B cell (primary cell): ENCODE measurements around the gene KAT7. TPM values are rescaled to one million over a fixed set of nuclear protein-coding genes. Genes with fewer than 3 reads are reported as not detected.
A peak's percentile ranks its signal among the peaks of the same experiment; 100 is the strongest.
"Not testable (repeated sequence)": the region's sequence is repeated elsewhere in the genome, so short reads cannot be mapped to it uniquely, and the experiment has no call there.

ENCODE experiments used
- ATAC-seq: fragments of 200-7000 bp; cut with Tn5 transposase; one replicate; pipeline ENCODE4 v1.10.0; 2021; ENCODE audit warnings: low read depth, mild to moderate bottlenecking, moderate number of reproducible peaks, moderate library complexity
- CTCF ChIA-PET: fragments of 350-600 bp; sonication (Branson Sonifier 250); formaldehyde crosslinking; loops from one replicate; lab custom pipeline; 2021; ENCODE audit warnings: antibody characterized with exemption, inconsistent platforms; lab: Charles Lee
- POLR2A ChIA-PET: fragments of 350-600 bp; sonication (Branson Sonifier 250); formaldehyde crosslinking; loops from one replicate; lab custom pipeline; 2021; ENCODE audit warnings: antibody characterized with exemption; lab: Charles Lee
- DNase-seq: peaks from one replicate; pipeline ENCODE4 v3.0.0; 2013
- H2AFZ ChIP-seq: 2 replicates; pipeline ENCODE4 v1.6.1; 2012; ENCODE audit warnings: mild to moderate bottlenecking, low read depth, low read length; ENCODE audit not compliant: insufficient read depth, poor library complexity, severe bottlenecking
- H3K27ac ChIP-seq, 2 donors: 1 replicate in 1 of 2; 2 replicates in 1 of 2; pipeline ENCODE4 v1.5.1; 2012 to 2013; ENCODE audit warnings: low read length in 2 of 2, mild to moderate bottlenecking in 2 of 2, moderate library complexity in 1 of 2
- H3K27me3 ChIP-seq, 4 experiments: fragments of 200-600 bp in 1 of 4; sonication (generic) in 1 of 4; replicated peaks in 1 of 4; 1 replicate in 2 of 4; 2 replicates in 2 of 4; pipeline versions ENCODE4 v1.6.1 to v1.7.0; 2013 to 2016; ENCODE audit warnings: low read length in 3 of 4, mild to moderate bottlenecking in 2 of 4, mixed read lengths in 1 of 4, moderate library complexity in 1 of 4; ENCODE audit not compliant: insufficient read depth in 4 of 4, control insufficient read depth in 3 of 4; ENCODE audit errors: control extremely low read depth in 1 of 4
- H3K36me3 ChIP-seq, 2 experiments: replicated peaks in 1 of 2; 1 replicate in 1 of 2; 2 replicates in 1 of 2; pipeline versions ENCODE4 v1.6.1 to v1.7.1; 2013; ENCODE audit warnings: low read length in 1 of 2; ENCODE audit not compliant: insufficient read depth in 2 of 2, control insufficient read depth in 1 of 2; ENCODE audit errors: control extremely low read depth in 1 of 2, extremely low read depth in 1 of 2
- H3K4me1 ChIP-seq, 2 donors: fragments of 200-600 bp in 1 of 2; sonication (generic) in 1 of 2; 1 replicate in 1 of 2; 2 replicates in 1 of 2; pipeline versions ENCODE4 v1.5.1 to v1.6.1; 2013 to 2017; ENCODE audit warnings: low read length in 2 of 2; ENCODE audit not compliant: control insufficient read depth in 2 of 2, insufficient read depth in 2 of 2
- H3K4me2 ChIP-seq: replicated peaks from 2 replicates; pipeline ENCODE3; 2012; ENCODE audit warnings: mild to moderate bottlenecking, low read depth, low read length; ENCODE audit not compliant: poor library complexity, severe bottlenecking
- H3K4me3 ChIP-seq, 5 experiments: fragments of 200-600 bp in 1 of 5; sonication (generic) in 1 of 5; 1 replicate in 3 of 5; 2 replicates in 2 of 5; pipeline versions ENCODE4 v1.5.1 to v1.7.0; 2011 to 2016; ENCODE audit warnings: low read length in 4 of 5, mild to moderate bottlenecking in 4 of 5, low read depth in 2 of 5, control low read depth in 1 of 5, moderate library complexity in 1 of 5; ENCODE audit not compliant: insufficient read depth in 1 of 5; ENCODE audit errors: control extremely low read depth in 1 of 5, extremely low read depth in 1 of 5
- H3K79me2 ChIP-seq: fragments of 200-600 bp; sonication (generic); one replicate; pipeline ENCODE4 v1.6.0; 2016; ENCODE audit warnings: low read length; ENCODE audit not compliant: control insufficient read depth, insufficient read depth
- H3K9ac ChIP-seq: fragments of 200-600 bp; sonication (generic); 2 replicates; pipeline ENCODE4 v1.6.1; 2017; ENCODE audit warnings: mild to moderate bottlenecking, low read length, moderate library complexity
- H3K9me3 ChIP-seq, 3 donors: one replicate each; pipeline versions ENCODE4 v1.6.1 to v1.7.1; 2013; ENCODE audit warnings: low read length in 2 of 3; ENCODE audit not compliant: control insufficient read depth in 2 of 3, insufficient read depth in 1 of 3; ENCODE audit errors: control extremely low read depth in 1 of 3
- H4K20me1 ChIP-seq: 2 replicates; pipeline ENCODE4 v1.6.0; 2012; ENCODE audit warnings: mild to moderate bottlenecking, low read length; ENCODE audit not compliant: insufficient read depth, control insufficient read depth, poor library complexity, severe bottlenecking
- H3K27ac Mint-ChIP-seq: one replicate; pipeline ENCODE4 v1.8.0; 2021; ENCODE audit warnings: mixed read lengths
- H3K27me3 Mint-ChIP-seq: one replicate; pipeline ENCODE4 v1.8.0; 2021; ENCODE audit warnings: mixed read lengths
- H3K4me1 Mint-ChIP-seq: one replicate; pipeline ENCODE4 v1.8.0; 2021; ENCODE audit warnings: mixed read lengths
- H3K4me3 Mint-ChIP-seq: one replicate; pipeline ENCODE4 v1.8.0; 2021; ENCODE audit warnings: mixed read lengths
- H3K9me3 Mint-ChIP-seq: one replicate; pipeline ENCODE4 v1.8.0; 2022; ENCODE audit warnings: mixed read lengths; ENCODE audit not compliant: insufficient read depth
- CTCF ChIP-seq: fragments of 200-600 bp; IDR thresholded peaks from one replicate; pipeline ENCODE4 v1.8.0; 2022; ENCODE audit warnings: antibody characterized with exemption, mild to moderate bottlenecking
- EZH2 ChIP-seq: IDR thresholded peaks from 2 replicates; pipeline ENCODE4 v1.6.1; 2012; ENCODE audit warnings: borderline replicate concordance, low read depth, mild to moderate bottlenecking, moderate library complexity, low read length; ENCODE audit not compliant: insufficient read depth, poor library complexity, severe bottlenecking
- WGBS: methylation state at CpG from one replicate; pipeline ENCODE4 v1.1.5; 2013; ENCODE audit warnings: missing lambda C conversion rate; ENCODE audit not compliant: insufficient coverage; 5-methylcytosine and 5-hydroxymethylcytosine counted together
- intact Hi-C: fragments of 100-400 bp; cut with micrococcal nuclease; formaldehyde crosslinking; loops from one replicate; pipeline ENCODE4 v1.10.0; 2022
- polyA plus RNA-seq: library from polyadenylated mRNA; depleted of rRNA; stranded (reverse); fragments of >200 nt; gene quantifications from 2 replicates; pipeline ENCODE4 v1.2.3, GENCODE V29; 2012
- total RNA-seq, 2 donors: library from RNA; stranded (reverse); fragments of 120-200 nt in 1 of 2; gene quantifications; 1 replicate in 1 of 2; 2 replicates in 1 of 2; pipeline versions ENCODE4 v1.2.3 to v1.2.4, GENCODE V29; 2013 to 2022

KAT7 gene
- total and polyA plus RNA-seq, 2 donors (not counting 1 experiment from before 2014, with no cell fraction given) = 16.7 to 124 TPM

GRCh38 chr17:49758464-49759010, 29.9 kb upstream of the KAT7 start:
- H3K27ac ChIP-seq, DNase-seq, H3K27me3 Mint-ChIP-seq, H3K9me3 ChIP-seq, H2AFZ ChIP-seq, H3K4me2 ChIP-seq, H3K27ac Mint-ChIP-seq, H3K4me3 ChIP-seq, H3K27me3 ChIP-seq, POLR2A ChIA-PET, H3K9ac ChIP-seq, intact Hi-C loops, ATAC-seq, H3K9me3 Mint-ChIP-seq, H3K4me3 Mint-ChIP-seq: not testable (repeated sequence)
- no CpG with 5 or more reads among the region's 8 CpGs for WGBS
- Histone ChIP-seq H3K79me2 (peaks cover 97% of the 10 kb centered on the region), H3K36me3 (peaks cover 7 to 36% of the 10 kb centered on the region in 2 experiments), H3K4me1 (peaks cover 49 to 56% of the 10 kb centered on the region in 2 donors), H4K20me1 (peaks cover 78% of the 10 kb centered on the region)
- CTCF ChIA-PET = interaction anchor here (6.6 to 7.2 kb wide), 2 partner anchors 10 to 49 kb away, joined by 54 to 55 read pairs; partner anchors contain the start of gene SLC35B1
- H3K4me1 Mint-ChIP-seq = peaks cover 79% of the 10 kb centered on the region

- Histone ChIP-seq H4K20me1 (peaks cover 80% of the 10 kb centered on the region), H2AFZ (no peak overlapping the region), H3K4me2 (no peak overlapping the region), H3K9ac (no peak overlapping the region), H3K4me3 (no peak overlapping the region), H3K27ac (peak overlapping the region in 1 of 2 donors; percentile 46), H3K4me1 (peaks cover 49 to 53% of the 10 kb centered on the region in 2 donors), H3K79me2 (peaks cover 96% of the 10 kb centered on the region), H3K27me3 (no peaks in the 10 kb centered on the region), H3K9me3 (peaks cover 0 to under 1% (median 0%) of the 10 kb centered on the region in 3 donors), H3K36me3 (peaks cover 7 to 36% of the 10 kb centered on the region in 2 experiments)
- no peak overlapping the region for H3K27ac Mint-ChIP-seq
- ATAC-seq (no peak), DNase-seq (no peak)
- POLR2A ChIA-PET = no interaction called here
- H3K4me3 Mint-ChIP-seq = no peak overlapping the region
- intact Hi-C loops = no loop called here
- CTCF ChIA-PET = interaction anchor here (0.7 to 7.2 kb wide), 3 partner anchors 10 to 50 kb away, joined by 3 to 55 read pairs (median 54); partner anchors contain the start of gene SLC35B1
- H3K9me3 Mint-ChIP-seq = no peaks in the 10 kb centered on the region
- H3K27me3 Mint-ChIP-seq = no peaks in the 10 kb centered on the region
- peaks cover 76% of the 10 kb centered on the region for H3K4me1 Mint-ChIP-seq
- 88% methylated on average over 3 of the region's 3 CpGs for WGBS
- TF ChIP-seq EZH2 = no peak
- TF ChIP-seq CTCF = no peak
Observed at GRCh38 chr17:49759203-49759602, 29.3 kb upstream of the KAT7 start.
